Measurements from ENCODE around the gene THSD7A.

Gene THSD7A

GRCh38 chr7:11638011-11638774 is 193.8 kb downstream of the THSD7A start:
- DNase-seq (ENCODE audit: low read depth) = no peak

- DNase-seq (ENCODE audit: low read depth) = no peak
Observed at GRCh38 chr7:11636274-11636673, 195.7 kb downstream of the THSD7A start.

- no peak for DNase-seq (ENCODE audit: low read depth)
Observed at GRCh38 chr7:11633310-11633709, 198.7 kb downstream of the THSD7A start.

GRCh38 chr7:11630355-11630754 is 201.6 kb downstream of the THSD7A start:
- no peak for DNase-seq (ENCODE audit: low read depth)

GRCh38 chr7:11625669-11626068 is 206.3 kb downstream of the THSD7A start:
- no peak for DNase-seq (ENCODE audit: low read depth)

- no peak for DNase-seq (ENCODE audit: low read depth)
Observed at GRCh38 chr7:11623093-11623678, 208.8 kb downstream of the THSD7A start.

- no peak for DNase-seq (ENCODE audit: low read depth)
Observed at GRCh38 chr7:11620406-11621253, 211.4 kb downstream of the THSD7A start.

GRCh38 chr7:11616466-11616865 is 215.5 kb downstream of the THSD7A start:
- DNase-seq (ENCODE audit: low read depth) = no peak

GRCh38 chr7:11615174-11615573 is 216.8 kb downstream of the THSD7A start:
- no peak for DNase-seq (ENCODE audit: low read depth)

GRCh38 chr7:11613292-11613930 is 218.6 kb downstream of the THSD7A start:
- no peak for DNase-seq (ENCODE audit: low read depth)

- no peak for DNase-seq (ENCODE audit: low read depth)
Observed at GRCh38 chr7:11612737-11613136, 219.3 kb downstream of the THSD7A start.

- DNase-seq (ENCODE audit: low read depth) = no peak
Observed at GRCh38 chr7:11609096-11609670, 222.8 kb downstream of the THSD7A start.

- DNase-seq (ENCODE audit: low read depth) = no peak
Observed at GRCh38 chr7:11607686-11608085, 224.3 kb downstream of the THSD7A start.

- no peak for DNase-seq (ENCODE audit: low read depth)
Observed at GRCh38 chr7:11605749-11606148, 226.2 kb downstream of the THSD7A start.

GRCh38 chr7:11604505-11604904 is 227.5 kb downstream of the THSD7A start:
- DNase-seq (ENCODE audit: low read depth) = peak; percentile 1

GRCh38 chr7:11601761-11602160 is 230.2 kb downstream of the THSD7A start:
- DNase-seq (ENCODE audit: low read depth) = no peak

GRCh38 chr7:11593322-11593721 is 238.7 kb downstream of the THSD7A start:
- no peak for DNase-seq (ENCODE audit: low read depth)

GRCh38 chr7:11592699-11593098 is 239.3 kb downstream of the THSD7A start:
- no peak for DNase-seq (ENCODE audit: low read depth)

GRCh38 chr7:11591943-11592342 is 240.1 kb downstream of the THSD7A start:
- no peak for DNase-seq (ENCODE audit: low read depth)

GRCh38 chr7:11591055-11591633 is 240.9 kb downstream of the THSD7A start:
- DNase-seq (ENCODE audit: low read depth) = no peak

- no peak for DNase-seq (ENCODE audit: low read depth)
Observed at GRCh38 chr7:11589251-11589650, 242.7 kb downstream of the THSD7A start.

GRCh38 chr7:11587814-11588213 is 244.2 kb downstream of the THSD7A start:
- DNase-seq (ENCODE audit: low read depth) = no peak
